GM18502 (cell line): ENCODE data around the gene DEPDC5.

Experiments used
- ATAC-seq: cut with Tn5 transposase; IDR thresholded peaks from one replicate; pipeline ENCODE4 v1.9.1; 2021; ENCODE audit warnings: mild to moderate bottlenecking; ENCODE audit not compliant: unreplicated experiment, poor library complexity

DEPDC5 gene

GRCh38 chr22:31943206-31943977 is 189.6 kb downstream of the DEPDC5 start:
- no peak for ATAC-seq

GRCh38 chr22:31943978-31944699 is 190.3 kb downstream of the DEPDC5 start, which contains the start of gene YWHAH:
Gene YWHAH, plus strand, starts transcription at chr22:31944535. Its CDS starts 199 bp downstream, at chr22:31944734.
- peak; percentile 71 for ATAC-seq

- ATAC-seq: peak; percentile 25
Observed at GRCh38 chr22:31944700-31945442, 191.1 kb downstream of the DEPDC5 start.

GRCh38 chr22:31945443-31945855 is 191.6 kb downstream of the DEPDC5 start:
- no peak for ATAC-seq

- no peak for ATAC-seq
Observed at GRCh38 chr22:31945971-31946680, 192.3 kb downstream of the DEPDC5 start.

- ATAC-seq: no peak
Observed at GRCh38 chr22:31947296-31947695, 193.5 kb downstream of the DEPDC5 start.

- ATAC-seq: no peak
Observed at GRCh38 chr22:31948002-31948401, 194.2 kb downstream of the DEPDC5 start.

- no peak for ATAC-seq
Observed at GRCh38 chr22:31950226-31950625, 196.4 kb downstream of the DEPDC5 start.

GRCh38 chr22:31951194-31952093 is 197.6 kb downstream of the DEPDC5 start:
- ATAC-seq: no peak

- ATAC-seq: no peak
Observed at GRCh38 chr22:31952094-31952401, 198.2 kb downstream of the DEPDC5 start.

GRCh38 chr22:31952472-31952871 is 198.7 kb downstream of the DEPDC5 start:
- no peak for ATAC-seq

- ATAC-seq: no peak
Observed at GRCh38 chr22:31953261-31953660, 199.4 kb downstream of the DEPDC5 start.

- ATAC-seq: no peak
Observed at GRCh38 chr22:31954535-31955523, 201.0 kb downstream of the DEPDC5 start.

GRCh38 chr22:31956360-31956759 is 202.5 kb downstream of the DEPDC5 start:
- no peak for ATAC-seq
